A673 (cell line): ENCODE results near the gene PCDHGB4.
"Not testable (repeated sequence)": the region's sequence is repeated elsewhere in the genome, so short reads cannot be mapped to it uniquely, and the experiment has no call there.

Source experiments
- CTCF ChIP-seq: fragments of 300-800, 200-600 bp; sonication (generic); conservative IDR thresholded peaks from 2 replicates; pipeline ENCODE4 v1.5.1; 2017; ENCODE audit warnings: low read depth, mild to moderate bottlenecking, antibody characterized with exemption, low read length, moderate library complexity, mixed read lengths
- EZH2 ChIP-seq: fragments of 200-600 bp; sonication (generic); IDR thresholded peaks from 2 replicates; pipeline ENCODE4 v1.6.1; 2017; ENCODE audit warnings: borderline replicate concordance, low read depth, mild to moderate bottlenecking, mixed read lengths, antibody characterized with exemption, low read length; ENCODE audit not compliant: poor library complexity, severe bottlenecking

- not testable (repeated sequence) for TF ChIP-seq CTCF, EZH2
Measured at GRCh38 chr5:141340781-141341354, 46.6 kb upstream of the PCDHGB4 start.
